GM19395 (cell line): ENCODE measurements around the gene VOPP1.
"Not testable (repeated sequence)": the region's sequence is repeated elsewhere in the genome, so short reads cannot be mapped to it uniquely, and the experiment has no call there.

Experiments used
- ATAC-seq: cut with Tn5 transposase; IDR thresholded peaks from one replicate; pipeline ENCODE4 v1.9.1; 2021; ENCODE audit warnings: mild to moderate bottlenecking, moderate library complexity; ENCODE audit not compliant: unreplicated experiment

Gene VOPP1

DNA sequence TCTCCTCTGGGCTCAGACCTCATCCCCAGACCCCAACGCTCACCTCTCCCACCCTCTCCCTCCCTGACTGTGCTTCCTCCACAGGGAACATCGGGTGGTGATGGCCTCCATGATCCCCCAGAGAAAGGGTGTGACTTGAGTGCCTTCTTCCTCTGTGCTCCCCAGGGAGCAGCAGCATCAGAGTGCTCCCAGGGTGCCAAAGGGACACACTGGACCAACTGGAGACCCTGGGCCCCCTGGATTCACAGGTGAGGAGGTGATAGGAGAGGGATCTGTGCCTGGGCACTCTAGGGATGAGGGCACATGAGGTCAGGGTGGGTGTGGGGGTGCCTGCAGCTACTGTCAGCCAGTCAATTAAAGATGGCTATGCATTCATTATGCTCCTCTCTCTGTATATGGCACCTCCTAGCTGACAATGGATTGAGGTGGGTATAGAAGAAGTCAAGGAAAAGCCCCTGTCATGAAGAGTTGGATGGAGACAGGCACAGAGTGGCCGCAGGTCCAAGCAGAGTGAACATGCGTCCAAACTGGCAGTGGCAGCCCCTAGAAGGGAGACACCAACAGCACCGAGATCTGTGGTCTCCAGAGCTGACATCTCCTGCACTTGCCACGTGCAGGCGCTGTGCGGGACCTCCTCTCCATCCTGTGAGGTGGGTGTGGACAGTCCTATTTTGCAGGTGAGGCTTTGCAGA lies 15.5 kb upstream of the VOPP1 start:
- no peak for ATAC-seq

DNA sequence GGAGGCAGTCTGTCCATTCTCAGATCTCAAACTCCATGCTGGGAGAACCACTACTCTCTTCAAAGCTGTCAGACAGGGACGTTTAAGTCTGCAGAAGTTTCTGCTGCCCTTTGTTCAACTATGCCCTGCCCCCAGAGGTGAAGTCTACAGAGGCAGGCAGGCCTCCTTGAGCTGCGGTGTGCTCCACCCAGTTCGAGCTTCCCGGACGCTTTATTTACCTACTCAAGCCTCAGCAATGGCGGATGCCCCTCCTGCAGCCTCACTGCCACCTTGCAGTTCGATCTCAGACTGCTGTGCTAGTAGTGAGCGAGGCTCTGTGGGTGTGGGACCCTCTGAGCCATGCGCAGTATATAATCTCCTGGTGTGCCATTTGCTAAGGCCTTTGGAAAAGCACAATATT lies 10.4 kb upstream of the VOPP1 start:
- not testable (repeated sequence) for ATAC-seq

DNA sequence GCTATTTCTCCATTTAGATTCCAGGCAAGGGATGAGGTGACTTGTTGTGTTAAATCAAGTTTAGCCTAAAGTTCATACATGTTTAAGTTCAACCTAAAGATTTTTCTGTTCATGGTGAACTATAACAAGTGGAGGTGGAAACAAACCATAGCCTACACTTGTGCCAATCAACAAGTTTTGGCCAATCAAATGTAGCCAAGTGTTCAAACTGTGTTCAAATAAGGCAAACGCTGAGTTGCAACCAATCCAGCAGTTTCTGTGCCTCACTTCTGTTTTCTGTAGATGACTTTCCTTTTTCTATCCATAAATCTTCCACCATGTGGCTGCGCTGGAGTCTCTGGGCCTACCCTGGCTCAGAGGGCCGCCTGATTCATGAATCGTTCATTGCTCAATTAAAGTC lies 4.5 kb upstream of the VOPP1 start:
- ATAC-seq: no peak

DNA sequence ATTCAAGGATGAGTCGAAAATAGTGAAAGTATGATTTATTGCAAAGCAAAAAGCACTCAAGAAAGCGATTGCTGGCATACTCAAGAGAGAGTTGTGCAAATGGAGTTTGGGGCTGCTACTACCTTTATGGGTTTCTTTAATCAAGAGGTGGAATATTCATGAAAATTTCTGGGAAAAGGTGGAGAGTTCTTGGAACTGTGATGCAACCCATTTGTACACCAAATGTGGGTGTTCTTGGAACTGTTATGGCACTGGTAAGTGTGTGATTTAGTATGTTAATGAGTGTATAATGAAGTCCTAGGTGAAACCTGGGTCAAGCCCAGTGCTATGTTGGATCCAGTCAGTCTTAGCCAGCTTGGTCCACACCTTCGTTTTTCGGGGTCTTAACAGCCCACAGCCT lies 3.4 kb upstream of the VOPP1 start:
- ATAC-seq: no peak

DNA sequence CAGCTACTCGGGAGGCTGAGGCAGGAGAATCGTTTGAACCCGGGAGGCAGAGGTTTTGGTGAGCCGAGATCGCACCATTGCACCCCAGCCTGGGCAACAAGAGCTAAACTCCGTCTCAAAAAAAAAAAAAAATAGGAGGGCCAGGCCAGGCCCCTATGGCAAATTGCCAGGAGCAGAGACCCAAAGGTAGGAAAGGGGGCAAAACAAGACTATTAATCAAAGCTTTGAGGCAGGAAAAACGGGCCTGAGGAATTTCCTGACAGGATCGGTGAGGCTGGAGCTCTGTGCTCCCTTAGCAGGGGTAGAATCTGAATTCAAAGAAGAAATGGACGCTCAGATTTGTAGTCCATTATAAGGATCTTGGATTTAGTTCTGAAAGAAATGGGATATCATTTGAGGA lies 2.8 kb upstream of the VOPP1 start:
- no peak for ATAC-seq

DNA sequence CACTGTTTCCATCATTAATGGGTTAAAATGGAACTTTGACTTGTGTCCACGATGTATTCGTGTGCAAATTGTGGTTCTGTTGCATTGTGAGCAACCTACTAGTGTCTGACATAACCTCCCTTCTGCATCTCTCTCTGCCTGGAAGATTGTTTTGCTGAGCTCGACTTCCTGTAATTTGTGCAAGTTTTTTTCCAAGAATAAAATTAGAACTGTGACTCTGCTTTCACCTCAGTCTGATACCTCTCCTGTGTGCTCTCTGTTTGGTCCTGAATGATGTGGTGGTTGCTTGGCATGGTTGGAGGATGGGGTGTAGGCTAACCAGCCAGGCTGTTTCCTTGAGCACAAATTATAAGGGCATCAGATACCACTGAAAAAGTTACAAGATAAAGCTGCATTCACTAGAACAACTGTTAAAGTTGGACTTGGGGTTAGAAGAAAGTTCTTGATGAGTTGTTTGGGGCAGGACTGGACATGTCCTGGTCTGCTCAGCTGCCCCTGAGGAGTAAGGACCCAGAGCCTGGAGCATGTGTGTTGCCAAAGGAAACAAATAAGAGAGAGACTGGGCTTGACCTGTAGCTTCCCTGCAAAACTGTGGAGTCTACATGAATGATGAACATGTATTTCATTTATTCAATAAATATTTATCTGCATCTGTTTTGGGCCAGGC lies 1.9 kb upstream of the VOPP1 start:
- ATAC-seq: no peak

DNA sequence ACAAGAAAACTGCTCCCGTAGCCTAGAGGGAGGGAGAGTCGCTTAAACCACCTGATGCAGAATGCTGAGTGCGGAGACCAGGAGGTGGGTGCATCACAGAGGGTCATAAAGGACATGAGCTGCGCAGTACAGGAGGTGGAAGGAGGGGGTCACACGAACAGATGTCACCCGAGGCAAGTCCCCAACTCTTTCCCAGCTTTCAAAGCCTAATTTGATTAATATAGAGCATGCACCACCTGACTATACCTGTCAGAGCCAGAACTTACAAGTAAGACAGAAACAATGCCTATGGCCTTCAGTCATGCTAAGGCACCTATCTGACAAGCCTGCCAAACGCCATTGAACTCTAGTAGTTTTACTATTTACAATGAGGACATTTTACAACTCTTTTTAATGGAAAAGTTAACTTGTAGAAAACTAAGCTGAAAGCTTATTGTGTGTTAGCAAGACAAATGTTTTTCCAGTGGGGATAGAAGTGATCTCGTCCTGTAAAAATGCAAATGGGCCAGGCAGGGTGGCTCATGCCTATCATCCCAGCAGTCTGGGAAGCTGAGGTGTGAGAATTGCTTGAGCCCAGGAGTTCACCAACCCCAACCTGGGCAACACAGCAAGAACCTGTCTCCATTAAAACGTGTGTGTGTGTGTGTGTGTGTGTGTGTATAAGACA lies 1.1 kb upstream of the VOPP1 start:
- no peak for ATAC-seq

DNA sequence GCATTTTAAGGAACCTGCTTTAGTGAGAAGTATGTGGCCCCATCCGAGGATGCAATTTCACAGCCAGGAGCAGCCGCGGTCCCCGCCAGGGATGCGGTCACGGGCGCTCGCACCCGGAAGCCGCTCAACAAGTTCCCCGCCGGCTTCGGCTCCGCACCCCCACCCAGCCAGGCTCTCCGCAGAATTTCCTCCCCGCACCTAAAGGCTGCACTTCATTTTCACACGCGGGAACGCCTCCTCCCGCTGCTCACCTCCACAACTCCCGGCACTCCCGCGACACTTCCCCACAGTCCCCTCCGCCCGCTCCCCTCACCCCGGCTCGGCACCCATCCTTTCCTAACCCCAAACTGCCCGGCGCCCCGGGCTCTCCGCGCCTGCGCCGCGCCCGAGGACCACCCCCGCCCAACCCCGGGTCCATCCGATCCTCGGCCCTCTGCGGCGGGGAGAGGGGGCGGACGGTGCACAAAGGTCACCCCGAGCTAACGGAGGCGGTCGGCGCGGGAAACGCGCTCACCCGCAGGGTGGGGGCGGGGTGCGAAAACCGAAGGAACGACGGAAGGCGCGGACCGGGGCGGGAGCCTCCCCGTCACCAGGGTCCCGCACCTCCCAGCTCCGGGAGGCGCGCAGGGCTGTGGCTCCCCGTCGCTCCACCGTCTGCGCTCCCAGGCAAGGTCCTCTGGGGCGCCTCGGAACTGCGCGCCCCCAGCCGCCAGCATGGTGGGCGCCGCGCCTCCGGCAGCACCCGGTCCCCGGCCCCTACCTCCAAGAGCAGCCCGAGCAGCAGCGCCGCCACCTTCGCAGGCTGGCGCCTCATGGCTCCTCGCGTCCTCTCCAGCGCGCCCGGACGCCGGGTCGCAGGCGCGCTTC lies 558 bp downstream of the VOPP1 start:
- ATAC-seq: peak; percentile 19

DNA sequence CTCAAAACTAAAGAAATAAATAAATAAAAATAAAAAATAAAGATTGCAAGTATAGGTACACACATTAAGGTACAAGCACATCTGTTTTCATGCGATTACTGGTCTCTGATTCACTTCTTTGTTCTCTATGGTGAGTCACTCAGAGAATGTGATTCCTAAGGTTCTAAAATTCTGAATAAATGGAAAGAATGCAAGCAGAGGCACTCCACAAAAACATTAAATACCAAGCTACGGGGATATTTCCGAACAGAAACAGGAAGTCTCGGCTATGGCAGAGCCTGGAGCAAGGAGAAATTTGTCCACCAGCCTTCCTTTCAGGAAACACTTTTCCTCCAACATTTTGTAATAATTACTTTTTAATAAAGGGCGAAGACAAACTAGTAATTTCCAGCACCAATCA lies 1.4 kb downstream of the VOPP1 start:
- no peak for ATAC-seq

DNA sequence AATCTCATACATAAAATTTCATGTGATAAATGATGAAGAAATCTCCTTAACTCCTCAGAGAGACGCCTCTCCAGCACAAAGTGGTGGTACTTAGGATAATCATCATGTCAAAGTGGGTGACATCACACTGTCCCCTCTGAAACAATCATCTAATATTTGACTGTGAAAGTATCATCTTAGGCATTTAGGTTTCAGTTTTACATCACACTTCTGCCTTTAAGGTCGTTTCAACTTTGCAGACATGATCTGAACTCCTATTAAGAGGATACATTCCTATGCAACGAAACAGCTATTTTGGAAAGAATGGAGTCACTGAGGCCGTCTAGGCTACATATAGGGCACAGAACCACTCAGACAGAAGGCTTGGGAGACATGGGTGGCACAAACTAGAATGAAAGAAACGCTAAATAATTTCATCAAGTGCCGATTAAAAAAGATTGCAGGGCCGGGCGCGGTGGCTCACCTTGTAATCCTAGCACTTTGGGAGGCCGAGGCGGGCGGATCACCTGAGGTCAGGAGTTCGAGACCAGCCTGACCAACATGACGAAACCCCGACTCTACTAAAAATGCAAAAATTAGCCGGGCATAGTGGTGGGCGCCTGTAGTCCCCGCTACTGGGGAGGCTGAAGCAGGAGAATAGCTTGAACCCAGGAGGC lies 2.0 kb downstream of the VOPP1 start:
- ATAC-seq: peak; percentile 50

DNA sequence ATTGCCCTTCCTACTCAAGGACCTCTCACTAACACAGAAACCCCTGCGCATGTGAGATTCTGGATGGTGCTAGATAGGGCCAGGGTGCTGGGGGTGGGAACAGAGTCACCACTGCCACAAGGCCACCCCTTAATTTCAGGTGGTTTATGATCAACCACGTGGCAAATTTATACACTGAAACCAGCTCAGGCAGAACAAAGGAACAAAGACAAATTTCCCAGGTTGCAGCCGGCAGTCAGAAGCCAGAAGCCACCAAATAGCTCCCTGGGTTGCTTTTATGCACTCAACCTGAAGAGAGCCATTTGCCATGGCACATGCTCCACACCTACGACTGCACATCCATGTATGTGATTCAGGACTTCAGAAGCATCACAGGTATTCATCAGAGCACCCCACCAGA lies 2.5 kb downstream of the VOPP1 start:
- peak; percentile 32 for ATAC-seq

DNA sequence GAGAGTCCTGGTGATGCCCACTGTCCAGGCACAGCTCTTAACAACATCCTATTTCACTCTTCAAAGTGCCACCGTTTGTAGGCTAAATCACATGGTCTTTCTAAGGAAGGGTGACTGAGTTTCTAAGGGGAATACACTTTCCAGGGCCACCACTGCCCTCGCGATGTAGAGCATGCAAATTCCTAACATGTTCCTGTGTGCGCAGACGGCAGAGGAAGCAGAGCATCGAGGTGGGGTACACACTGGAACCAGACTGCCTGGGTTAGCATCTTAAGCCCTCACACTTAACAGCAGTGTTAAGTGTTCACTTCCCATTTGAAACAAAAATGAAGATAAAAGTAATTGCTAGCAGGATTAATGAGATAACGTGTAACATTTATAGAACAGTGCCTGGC lies 3.0 kb downstream of the VOPP1 start:
- no peak for ATAC-seq

DNA sequence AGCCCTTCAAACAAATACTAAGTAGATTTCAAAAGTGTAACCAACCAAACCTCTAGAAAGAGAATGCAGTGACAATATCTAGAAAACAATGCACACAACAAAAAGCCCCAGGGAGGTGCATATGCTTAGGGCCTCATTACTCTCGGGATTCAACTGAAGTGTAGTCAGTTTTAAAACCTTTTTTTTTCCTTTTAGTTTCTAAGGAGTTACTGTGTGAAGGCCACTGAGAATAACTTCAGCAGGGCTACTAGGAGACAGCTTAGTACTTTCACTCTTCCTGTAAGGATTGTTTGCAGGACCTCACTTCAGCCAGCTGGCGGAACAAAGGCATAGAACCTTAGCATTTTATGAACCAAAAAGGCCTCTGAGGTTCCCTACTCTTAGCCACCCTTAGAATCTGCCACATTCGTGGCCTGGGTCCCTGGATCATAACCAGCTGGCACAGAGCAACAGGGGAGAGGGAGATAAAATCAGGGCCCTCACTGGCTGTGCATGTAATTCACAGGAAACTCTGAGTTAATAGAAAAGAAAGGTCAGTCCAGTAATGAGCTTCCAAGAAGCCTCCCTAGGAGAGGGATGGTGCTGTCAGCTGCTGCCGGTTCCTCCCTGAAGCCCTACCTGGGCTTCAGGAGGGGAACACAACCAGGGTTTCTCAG lies 3.6 kb downstream of the VOPP1 start:
- no peak for ATAC-seq

DNA sequence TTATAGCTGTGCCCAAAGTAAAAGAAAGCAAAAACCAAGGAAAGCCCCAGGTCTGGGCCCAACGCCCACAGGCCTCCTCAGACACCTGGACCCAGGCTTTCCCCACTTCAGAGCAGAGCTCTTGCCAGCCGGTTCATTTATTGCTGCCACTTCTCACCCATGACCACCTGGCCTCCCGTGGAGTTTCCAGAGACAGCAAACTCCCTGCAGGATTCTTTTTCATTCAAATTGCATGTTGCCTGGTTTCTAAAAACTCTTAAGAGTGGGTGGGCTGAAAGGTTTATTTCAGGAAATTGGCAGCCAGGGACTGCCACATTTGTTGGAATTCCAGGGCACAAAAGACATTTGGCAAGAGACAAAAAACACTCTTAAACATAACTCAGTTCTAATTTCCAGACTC lies 4.7 kb downstream of the VOPP1 start:
- ATAC-seq: no peak

DNA sequence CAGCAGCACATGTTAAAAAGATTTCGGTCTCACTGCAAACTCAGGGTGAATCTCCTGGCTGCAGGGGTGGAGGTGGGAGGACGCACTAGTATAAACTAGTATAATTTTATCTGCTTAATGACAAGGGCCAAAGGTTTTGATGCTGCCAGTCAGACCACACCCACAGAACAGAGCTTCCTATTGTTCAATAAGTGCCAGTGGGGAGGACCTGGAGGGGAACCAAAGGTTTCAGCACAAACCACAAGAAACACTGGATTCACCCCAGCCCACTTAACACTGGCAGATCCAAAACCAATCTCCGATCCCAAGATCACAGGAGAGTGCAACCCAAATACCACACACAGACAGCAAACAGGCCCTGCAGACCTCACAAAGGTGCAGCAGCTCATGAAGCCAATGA lies 6.6 kb downstream of the VOPP1 start:
- ATAC-seq: no peak

DNA sequence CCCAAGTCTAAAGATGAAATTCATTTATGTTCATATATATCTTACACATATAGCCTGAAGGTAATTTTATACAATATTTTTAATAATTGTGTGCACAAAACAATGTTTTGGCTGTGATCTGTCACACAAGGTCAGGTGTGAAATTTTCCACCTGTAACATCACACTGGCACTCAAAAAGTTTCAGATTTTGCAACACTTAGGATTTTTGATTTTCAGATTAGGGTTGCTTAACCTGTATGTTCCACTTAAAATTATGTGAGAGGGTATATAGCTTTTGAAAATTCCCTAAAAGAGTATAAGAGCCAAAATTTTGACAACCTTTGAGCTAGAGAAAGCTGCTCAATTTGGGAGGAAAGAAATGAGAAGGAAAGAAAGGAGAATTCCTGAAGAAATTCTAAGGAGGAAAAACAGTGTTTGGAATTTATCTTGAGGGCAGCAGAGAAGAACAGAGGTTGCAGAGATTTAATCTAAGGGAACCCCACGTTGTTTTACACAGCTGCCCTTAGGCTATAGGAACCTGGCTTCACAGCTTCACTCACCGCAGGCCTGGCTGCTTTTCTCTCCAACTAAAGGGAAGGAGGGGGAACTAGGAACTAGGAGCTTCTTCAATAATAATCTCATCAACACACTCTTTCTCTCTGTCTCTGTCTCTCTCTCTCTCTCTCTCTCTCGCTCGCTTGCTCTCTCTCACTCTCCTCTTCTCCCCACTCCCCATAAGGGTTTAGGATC lies 8.5 kb downstream of the VOPP1 start:
- ATAC-seq: no peak

DNA sequence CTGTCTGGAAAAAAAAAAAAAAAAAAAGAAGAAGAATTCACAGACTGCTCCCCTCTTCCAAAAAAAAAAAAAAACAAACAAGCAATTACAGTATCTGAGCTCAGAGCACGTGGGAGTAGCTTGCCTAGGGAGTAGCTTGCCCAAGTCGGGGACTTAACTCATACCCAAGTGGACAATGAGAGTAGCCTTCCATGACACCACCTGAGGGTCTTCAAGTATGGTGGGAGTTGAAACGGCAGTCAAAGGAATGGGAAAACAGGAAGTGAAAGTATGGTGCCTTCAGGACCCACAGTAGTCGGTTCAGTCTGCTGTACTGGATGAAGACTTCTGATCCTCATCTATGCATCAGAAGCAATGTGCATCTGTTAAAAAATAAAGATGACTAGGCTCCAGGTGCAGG lies 10.6 kb downstream of the VOPP1 start:
- no peak for ATAC-seq

DNA sequence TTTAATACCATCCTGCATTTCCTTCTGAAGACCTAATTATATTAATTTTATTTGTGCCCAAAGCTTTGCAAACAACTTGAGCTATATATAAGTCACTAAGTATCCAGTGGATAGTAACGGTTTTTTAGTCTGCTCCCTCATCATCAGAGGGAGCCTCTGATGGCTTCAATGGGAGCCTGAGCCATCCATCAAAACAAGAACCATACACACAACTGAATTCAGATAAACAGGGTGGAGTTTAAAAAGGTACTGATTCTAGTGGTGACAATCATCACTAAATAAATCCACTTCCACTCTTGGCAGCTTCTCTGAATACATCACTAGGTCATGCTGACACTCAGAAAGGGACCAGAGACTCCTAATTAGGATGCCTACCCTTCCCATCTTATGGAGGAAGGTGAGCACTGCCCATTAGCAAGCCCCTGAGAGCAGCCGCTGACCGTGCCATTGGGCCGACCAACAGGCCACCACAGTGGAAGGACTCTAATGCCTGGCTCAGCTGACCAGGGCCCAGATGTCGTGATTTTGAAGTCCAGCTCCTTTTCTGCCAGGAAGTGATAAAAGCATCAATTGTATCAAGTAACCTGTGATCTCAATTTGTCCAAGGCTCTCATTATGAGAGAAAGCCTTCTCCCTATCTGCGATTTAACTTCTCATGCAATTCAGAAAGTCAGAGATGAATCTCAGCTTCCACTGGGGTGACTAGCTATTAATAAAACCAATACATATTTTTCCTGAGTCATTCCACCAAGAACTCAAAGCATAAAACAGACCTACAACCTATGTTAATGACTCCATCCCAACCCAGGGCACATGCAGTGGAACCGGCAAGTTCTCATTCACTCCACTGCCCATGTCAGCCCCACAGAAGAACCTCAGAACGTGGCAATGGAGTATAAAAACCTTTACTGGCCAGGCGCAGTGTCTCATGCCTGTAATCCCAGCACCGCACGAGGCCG lies 13.1 kb downstream of the VOPP1 start:
- no peak for ATAC-seq
